ENCODE measurements around the gene DCDC1.

DCDC1 gene

GRCh38 chr11:31233425-31233824 is 136.1 kb downstream of the DCDC1 start:
- H3K4me3 ChIP-seq (ENCODE audit: low read depth, low read length), result no peak overlapping the region
- TF ChIP-seq CTCF (IDR thresholded peaks at IDR 0.05; ENCODE audit: borderline replicate concordance, insufficient read depth, low read depth, low read length), result peak; percentile 28; the same call in 1 of the 2 replicates

DNA sequence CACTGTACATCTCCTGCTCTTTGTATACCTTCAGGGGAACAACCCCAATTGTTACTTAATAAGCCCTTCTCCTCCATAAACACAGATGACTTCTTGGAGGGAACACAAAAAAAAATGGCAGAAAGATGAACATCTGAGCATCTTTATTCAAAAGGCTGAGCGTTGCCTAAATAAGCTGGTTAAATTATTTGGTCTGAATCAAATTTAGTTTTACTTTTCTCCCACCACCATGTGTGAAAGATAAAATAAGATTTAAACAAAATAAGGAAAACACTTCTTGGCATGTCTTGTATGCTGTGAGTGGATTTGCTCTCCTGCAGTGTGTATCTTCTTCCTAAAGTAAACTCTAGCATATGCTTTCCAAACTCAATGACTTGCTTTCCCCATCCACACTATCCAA is 137.9 kb downstream of the DCDC1 start:
- no peak overlapping the region for H3K4me3 ChIP-seq (ENCODE audit: low read depth, low read length)
- TF ChIP-seq CTCF (IDR thresholded peaks at IDR 0.05; ENCODE audit: borderline replicate concordance, insufficient read depth, low read depth, low read length), result no peak

GRCh38 chr11:31218847-31219246 is 150.7 kb downstream of the DCDC1 start:
- TF ChIP-seq CTCF (IDR thresholded peaks at IDR 0.05; ENCODE audit: borderline replicate concordance, insufficient read depth, low read depth, low read length), result no peak

GRCh38 chr11:31214372-31214771 is 155.2 kb downstream of the DCDC1 start:
- no peak overlapping the region for H3K4me3 ChIP-seq (ENCODE audit: low read depth, low read length)
- TF ChIP-seq CTCF (IDR thresholded peaks at IDR 0.05; ENCODE audit: borderline replicate concordance, insufficient read depth, low read depth, low read length), result no peak

More at GRCh38 chr11:31218847-31219246, 150.7 kb downstream of the DCDC1 start:
- H3K4me3 ChIP-seq (ENCODE audit: low read depth, low read length), result no peak overlapping the region

DNA sequence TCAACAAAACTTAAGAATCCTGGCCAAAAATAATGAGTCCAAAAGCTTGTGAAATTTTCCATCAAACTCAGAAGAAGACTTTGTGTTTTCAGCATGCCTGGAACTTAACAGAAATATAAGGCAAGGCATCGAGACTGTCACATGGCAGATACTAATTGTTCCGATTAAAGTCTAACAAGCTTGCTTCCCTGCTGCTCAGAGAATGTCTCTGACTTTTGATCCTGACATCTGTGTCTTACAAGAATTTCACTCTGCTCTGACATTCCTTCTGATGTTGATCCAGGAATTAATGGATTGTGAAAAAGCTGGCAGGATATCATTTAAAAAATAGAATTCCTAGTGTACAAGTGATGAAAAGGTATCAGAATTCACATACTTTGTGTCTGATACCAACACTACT is 170.2 kb downstream of the DCDC1 start:
- H3K4me3 ChIP-seq (ENCODE audit: low read depth, low read length), result no peak overlapping the region
- TF ChIP-seq CTCF (IDR thresholded peaks at IDR 0.05; ENCODE audit: borderline replicate concordance, insufficient read depth, low read depth, low read length), result no peak

DNA sequence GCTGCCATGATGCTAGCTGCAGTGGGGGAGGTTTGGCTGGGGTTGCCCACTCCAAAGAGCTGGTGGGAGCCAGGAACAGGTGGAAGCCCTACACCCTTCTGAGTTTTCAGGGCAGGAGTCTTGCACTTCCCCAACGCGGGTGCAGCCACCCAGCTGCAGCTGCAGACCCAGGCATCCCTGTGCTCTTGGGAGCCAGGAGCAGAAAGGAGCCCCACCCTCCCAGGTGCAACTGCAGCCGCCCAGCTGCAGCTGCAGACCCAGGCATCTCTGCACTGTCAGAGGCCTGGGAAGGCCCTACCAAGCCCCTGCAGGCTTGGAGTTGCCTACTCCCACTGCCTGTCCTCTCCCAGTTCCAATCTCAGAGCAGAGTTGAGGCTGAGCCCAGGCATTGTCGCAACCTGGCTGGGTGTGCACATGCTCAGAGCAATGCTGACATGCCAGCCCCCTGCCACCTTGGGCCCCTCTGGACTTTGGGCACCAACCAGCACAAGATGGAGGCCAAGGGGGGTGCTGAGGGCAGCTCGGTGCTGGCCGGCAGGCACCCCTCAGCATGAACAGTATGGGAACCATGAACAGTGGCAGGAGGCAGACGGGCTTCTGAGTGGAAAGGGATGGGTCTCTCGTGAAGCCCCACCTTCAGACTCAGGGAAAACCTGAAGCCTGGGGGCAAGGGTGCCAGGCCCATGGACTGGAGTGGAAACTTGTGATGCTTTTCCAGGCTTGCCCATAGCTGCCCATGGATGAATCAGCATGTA is 195.4 kb downstream of the DCDC1 start:
- no peak overlapping the region for H3K4me3 ChIP-seq (ENCODE audit: low read depth, low read length)
- TF ChIP-seq CTCF (IDR thresholded peaks at IDR 0.05; ENCODE audit: borderline replicate concordance, insufficient read depth, low read depth, low read length), result no peak
